Colonic mucosa (tissue), 4 donors: ENCODE data around the gene POTEI. TPM values are rescaled to one million over a fixed set of nuclear protein-coding genes. Genes with fewer than 3 reads are reported as not detected.
"Not testable (repeated sequence)": the region's sequence is repeated elsewhere in the genome, so short reads cannot be mapped to it uniquely, and the experiment has no call there.

Experiments
- DNase-seq: peaks from one replicate; pipeline ENCODE4 v3.0.0-alpha.2; 2020
- H3K27ac ChIP-seq: fragments of 200-600 bp; one replicate; pipeline ENCODE4 v1.8.0; 2021
- H3K27me3 ChIP-seq: fragments of 200-600 bp; one replicate; pipeline ENCODE4 v1.8.0; 2021
- H3K36me3 ChIP-seq: fragments of 200-600 bp; one replicate; pipeline ENCODE4 v1.8.0; 2021
- H3K4me1 ChIP-seq: fragments of 200-600 bp; one replicate; pipeline ENCODE4 v1.8.0; 2021; ENCODE audit warnings: mild to moderate bottlenecking
- H3K4me3 ChIP-seq: fragments of 200-600 bp; one replicate; pipeline ENCODE4 v1.8.0; 2021
- H3K9ac ChIP-seq, 2 donors: one replicate each; pipeline ENCODE4 v1.7.0; 2013; ENCODE audit warnings: control low read depth in 2 of 2, low read depth in 2 of 2, low read length in 2 of 2
- H3K9me3 ChIP-seq: fragments of 200-600 bp; one replicate; pipeline ENCODE4 v1.8.0; 2021
- intact Hi-C: fragments of 100-400 bp; cut with DNase I; formaldehyde crosslinking; loops from one replicate; pipeline ENCODE4 v1.14.1; 2022
- total RNA-seq, 2 donors: library from RNA; stranded (reverse); fragmentation: NEBNext Ultra II Directional in 1 of 2; extraction: Animal tissue kit (Norgen Biotek cat#: 25700) in 1 of 2; gene quantifications; one replicate each; pipeline ENCODE4 v1.2.1, GENCODE V29; 2021
- TF ChIP-seq, protein P1 (sequence below): fragments of 200-600 bp; IDR thresholded peaks from one replicate; pipeline ENCODE4 v1.8.0; 2022; ENCODE audit warnings: antibody characterized with exemption, mild to moderate bottlenecking
- donor health status: healthy.
- donor health status: DM: no; HTN: no; CAD: no.
- donor health status: DM: no; HTN: no; CAD: no.

The POTEI gene
- total RNA-seq, 2 donors from 2014 or later = 0.10 to 0.11 TPM

DNA sequence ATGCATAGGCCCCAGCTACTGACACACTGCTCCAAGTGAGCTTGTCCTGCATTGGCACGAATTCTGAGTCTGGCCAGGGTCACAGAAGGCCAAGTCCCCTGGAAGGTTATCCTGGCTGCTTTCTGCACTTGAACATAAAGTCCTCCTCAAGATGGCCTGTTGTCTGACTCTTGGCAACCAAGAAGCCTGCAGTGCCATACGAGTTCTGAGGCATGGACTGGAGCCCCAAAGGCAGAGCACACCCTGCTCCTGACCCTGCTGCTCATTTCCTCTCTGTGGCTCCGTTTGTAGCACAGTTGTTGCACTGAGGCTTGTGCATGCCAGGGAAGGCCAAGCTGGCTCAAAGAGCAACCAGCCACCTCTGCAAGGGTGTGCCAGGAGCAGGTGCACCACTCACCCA is 57.9 kb downstream of the POTEI start:
- not testable (repeated sequence) for H3K9me3 ChIP-seq, DNase-seq

DNA sequence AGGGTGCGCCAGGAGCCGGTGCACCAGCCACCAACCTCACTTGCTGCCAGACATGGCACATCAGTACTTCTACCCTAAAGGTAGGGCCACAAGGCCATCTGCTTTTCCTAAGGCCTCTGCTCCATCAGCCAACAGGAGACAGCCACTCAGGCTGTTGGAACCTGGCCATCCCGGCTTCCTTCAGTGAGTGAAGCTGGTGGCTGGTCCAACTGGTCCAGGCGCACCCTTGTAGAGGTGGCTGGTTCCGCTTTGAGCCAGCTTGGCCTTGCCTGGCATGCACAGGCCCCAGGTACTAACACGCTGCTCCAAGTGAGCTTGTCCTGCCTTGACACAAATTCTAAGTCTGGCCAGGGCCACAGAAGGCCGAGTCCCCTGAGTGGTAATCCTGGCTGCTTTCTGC is 58.8 kb downstream of the POTEI start:
- DNase-seq, intact Hi-C loops, H3K4me1 ChIP-seq, H3K36me3 ChIP-seq, H3K27me3 ChIP-seq, H3K27ac ChIP-seq, H3K4me3 ChIP-seq, H3K9ac ChIP-seq, H3K9me3 ChIP-seq: not testable (repeated sequence)

More for the DNA sequence above, 57.9 kb downstream of the POTEI start:
- H3K4me1 ChIP-seq, H3K9ac ChIP-seq, intact Hi-C loops, H3K4me3 ChIP-seq, H3K36me3 ChIP-seq, H3K27ac ChIP-seq, H3K27me3 ChIP-seq: not testable (repeated sequence)

DNA sequence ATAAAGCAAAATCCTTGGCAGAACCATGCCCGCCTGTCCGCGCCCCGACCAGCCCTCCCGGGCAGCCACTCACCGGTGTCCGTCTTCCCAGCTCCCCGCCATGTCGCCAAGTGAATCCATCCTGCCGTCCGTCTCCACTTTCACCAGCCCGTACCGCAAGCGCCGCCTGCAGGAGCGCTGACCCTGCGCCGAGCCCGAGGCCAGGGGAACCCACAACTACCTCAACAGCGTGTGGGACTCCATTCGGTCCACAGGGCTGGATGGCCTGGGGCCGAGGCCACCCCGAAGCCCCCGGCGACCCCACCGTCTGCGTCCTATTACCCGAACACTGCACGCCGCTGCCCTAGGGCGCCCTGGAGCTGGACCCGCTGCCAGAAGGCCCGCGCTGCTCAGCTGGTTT is 81.5 kb downstream of the POTEI start:
- H3K36me3 ChIP-seq, intact Hi-C loops, H3K9ac ChIP-seq, H3K4me1 ChIP-seq, H3K27ac ChIP-seq, H3K27me3 ChIP-seq, H3K9me3 ChIP-seq: not testable (repeated sequence)
- peak overlapping the region; percentile 36 for H3K4me3 ChIP-seq
- TF ChIP-seq, protein P1, sequence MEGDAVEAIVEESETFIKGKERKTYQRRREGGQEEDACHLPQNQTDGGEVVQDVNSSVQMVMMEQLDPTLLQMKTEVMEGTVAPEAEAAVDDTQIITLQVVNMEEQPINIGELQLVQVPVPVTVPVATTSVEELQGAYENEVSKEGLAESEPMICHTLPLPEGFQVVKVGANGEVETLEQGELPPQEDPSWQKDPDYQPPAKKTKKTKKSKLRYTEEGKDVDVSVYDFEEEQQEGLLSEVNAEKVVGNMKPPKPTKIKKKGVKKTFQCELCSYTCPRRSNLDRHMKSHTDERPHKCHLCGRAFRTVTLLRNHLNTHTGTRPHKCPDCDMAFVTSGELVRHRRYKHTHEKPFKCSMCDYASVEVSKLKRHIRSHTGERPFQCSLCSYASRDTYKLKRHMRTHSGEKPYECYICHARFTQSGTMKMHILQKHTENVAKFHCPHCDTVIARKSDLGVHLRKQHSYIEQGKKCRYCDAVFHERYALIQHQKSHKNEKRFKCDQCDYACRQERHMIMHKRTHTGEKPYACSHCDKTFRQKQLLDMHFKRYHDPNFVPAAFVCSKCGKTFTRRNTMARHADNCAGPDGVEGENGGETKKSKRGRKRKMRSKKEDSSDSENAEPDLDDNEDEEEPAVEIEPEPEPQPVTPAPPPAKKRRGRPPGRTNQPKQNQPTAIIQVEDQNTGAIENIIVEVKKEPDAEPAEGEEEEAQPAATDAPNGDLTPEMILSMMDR = peak; percentile 24
- DNase-seq = peak; percentile 76

DNA sequence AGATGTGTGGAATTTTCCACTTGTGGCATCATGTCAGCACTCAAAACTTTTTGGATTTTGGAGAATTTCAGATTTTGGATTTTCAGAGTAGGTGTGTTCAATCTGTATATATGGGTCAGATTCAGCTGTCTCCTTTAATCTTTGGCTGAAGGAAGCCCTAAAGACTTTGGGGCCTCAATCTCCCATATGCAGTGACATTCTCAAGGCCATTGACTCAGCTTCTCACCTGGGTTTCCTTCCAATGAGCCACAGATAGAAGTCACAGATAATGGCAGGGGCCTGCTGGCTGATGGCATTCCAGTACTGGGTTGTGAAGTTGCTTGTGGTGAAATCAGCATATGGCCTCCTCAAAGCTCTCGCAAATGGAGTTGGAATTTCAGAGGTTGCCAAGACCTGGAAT is 90.3 kb downstream of the POTEI start:
- H3K4me1 ChIP-seq, H3K4me3 ChIP-seq, H3K27me3 ChIP-seq, H3K9me3 ChIP-seq, H3K9ac ChIP-seq, H3K27ac ChIP-seq, H3K36me3 ChIP-seq, DNase-seq, intact Hi-C loops: not testable (repeated sequence)

DNA sequence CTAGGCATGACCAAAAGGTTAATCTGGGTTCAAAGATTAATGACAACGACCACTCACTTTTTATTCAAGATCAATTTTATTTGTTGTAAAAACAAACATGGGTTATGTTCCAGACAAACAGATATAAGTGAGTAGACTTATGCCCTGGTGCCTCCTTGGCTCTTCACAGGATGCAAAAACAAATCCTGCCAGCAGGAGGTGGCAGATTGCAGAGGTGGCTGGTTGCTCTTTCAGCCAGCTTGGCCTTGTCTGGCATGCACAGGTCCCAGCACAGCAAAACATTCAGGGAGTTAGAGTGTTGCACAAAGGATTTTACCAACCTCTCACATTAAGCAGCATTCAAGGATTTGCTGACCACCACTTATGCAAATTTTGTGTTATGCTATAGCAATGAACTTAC is 92.4 kb downstream of the POTEI start:
- intact Hi-C loops, H3K9me3 ChIP-seq, H3K4me1 ChIP-seq, H3K9ac ChIP-seq, H3K27me3 ChIP-seq, H3K27ac ChIP-seq, H3K4me3 ChIP-seq, H3K36me3 ChIP-seq: not testable (repeated sequence)
- DNase-seq = peak; percentile 56

Other genes starting within 250 kb of the POTEI start
- 100 to 1,000 TPM in 1 of 2 donors, 10 to 100 TPM in 1; 50.6 to 117 TPM for gene IMP4, start 166.4 kb downstream of the POTEI start, total RNA-seq
- 100 to 1,000 TPM in 1 of 2 donors, 10 to 100 TPM in 1; 85.0 to 160 TPM for gene PTPN18, start 153.3 kb downstream of the POTEI start, total RNA-seq
- 1 to 10 TPM in 1 of 2 donors, not detected in 1; 1.2 TPM for gene CFC1B, start 11.9 kb upstream of the POTEI start, total RNA-seq
- gene CFC1, start 90.2 kb upstream of the POTEI start, total RNA-seq = under 1 TPM in 1 of 2 donors, not detected in 1; 0.44 TPM
- under 1 TPM in 1 of 2 donors, not detected in 1; 0.17 TPM for gene POTEJ, start 102.1 kb upstream of the POTEI start, total RNA-seq
- gene GPR148, start 219.7 kb upstream of the POTEI start, total RNA-seq = not detected
- under 1 TPM; 0.27 to 0.56 TPM for gene AMER3, start 246.2 kb upstream of the POTEI start, total RNA-seq